ENCODE measurements around the gene GBP2.

Gene GBP2

GRCh38 chr1:89068291-89068690 lies 57.6 kb downstream of the GBP2 start:
- no peak for DNase-seq

- DNase-seq = no peak
Observed at GRCh38 chr1:89065079-89065868, 60.6 kb downstream of the GBP2 start, which contains the start of gene GBP1. Gene GBP1, minus strand, starts transcription at chr1:89065208. Its CDS starts 1,974 bp downstream, at chr1:89063234.

GRCh38 chr1:89064632-89065031 lies 61.3 kb downstream of the GBP2 start:
- DNase-seq = no peak

GRCh38 chr1:89063094-89063493 lies 62.8 kb downstream of the GBP2 start:
- DNase-seq = no peak

GRCh38 chr1:89060091-89060490 lies 65.8 kb downstream of the GBP2 start:
- no peak for DNase-seq

Measured in hypothalamus (tissue), 51 donors.